A549 (cell line): ENCODE data around the gene KCNMB1. TPM values are rescaled to one million over a fixed set of nuclear protein-coding genes. Genes with fewer than 3 reads are reported as not detected.

ENCODE experiments used
- ATAC-seq, 2 experiments: fragments of 200-7000 bp in 1 of 2; fragments of >200 bp in 1 of 2; cut with Nextera tagmentation in 1 of 2; cut with Tn5 transposase in 1 of 2; 3 replicates each; pipeline versions ENCODE4 v1.8.0 to v1.9.1; 2018 to 2020; ENCODE audit warnings: mild to moderate bottlenecking in 1 of 2, moderate library complexity in 1 of 2
- CTCF ChIA-PET: fragments of 300-600 bp; sonication (Branson Sonifier 250); formaldehyde crosslinking; extraction: SDS; loops from one replicate; lab custom pipeline; 2021; ENCODE audit warnings: antibody characterized with exemption, inconsistent platforms; lab: Yijun Ruan, JAX
- POLR2A ChIA-PET: fragments of 350-600 bp; formaldehyde crosslinking; extraction: SDS; loops from one replicate; lab custom pipeline; 2021; ENCODE audit warnings: antibody characterized with exemption, inconsistent platforms; lab: Yijun Ruan, JAX
- DNase-seq, 2 experiments: peaks; one replicate each; pipeline versions ENCODE4 v3.0.0 to v3.0.0-alpha.2; 2011 to 2016; ENCODE audit warnings: low read depth in 1 of 2, low spot score in 1 of 2
- FAIRE-seq: peaks from 2 replicates; lab custom pipeline; 2011; peaks lifted over from hg19 to GRCh38; lab: Jason Lieb, UNC
- H3K27ac ChIP-seq, 2 experiments: fragments of >200 bp; sonication (Bioruptor Twin); formaldehyde crosslinking; 3 replicates each; pipeline ENCODE4 v1.5.1; 2016 to 2017
- H3K4me1 ChIP-seq: fragments of >200 bp; sonication (Bioruptor Twin); formaldehyde crosslinking; 3 replicates; pipeline ENCODE4 v1.6.1; 2016
- H3K4me2 ChIP-seq: fragments of >200 bp; sonication (Bioruptor Twin); formaldehyde crosslinking; 3 replicates; pipeline ENCODE4 v1.6.1; 2016
- H3K4me3 ChIP-seq: fragments of >200 bp; sonication (Bioruptor Twin); formaldehyde crosslinking; 3 replicates; pipeline ENCODE4 v1.5.1; 2016
- H3K9me3 ChIP-seq: fragments of >200 bp; sonication (Bioruptor Twin); formaldehyde crosslinking; 3 replicates; pipeline ENCODE4 v1.6.1; 2016
- BHLHE40 ChIP-seq: IDR thresholded peaks from 2 replicates; pipeline ENCODE4 v1.6.1; 2012; ENCODE audit warnings: low read depth, low read length, inconsistent platforms
- CHD2 ChIP-seq: fragments of 150-350 bp; IDR thresholded peaks from 2 replicates; pipeline ENCODE4 v1.6.1; 2014; ENCODE audit warnings: low read length; ENCODE audit not compliant: partially characterized antibody
- FOSB ChIP-seq: fragments of 250-450 bp; sonication (Bioruptor Pico); IDR thresholded peaks from 2 replicates; pipeline ENCODE4 v1.5.0; 2020; ENCODE audit warnings: mild to moderate bottlenecking, moderate library complexity
- HEYL ChIP-seq: fragments of 250-450 bp; sonication (Bioruptor Pico); IDR thresholded peaks from 2 replicates; pipeline ENCODE4 v1.8.0; 2021; ENCODE audit warnings: mild to moderate bottlenecking, moderate library complexity
- HOXA7 ChIP-seq: fragments of 250-450 bp; sonication (Bioruptor Pico); IDR thresholded peaks from 2 replicates; pipeline ENCODE4 v1.5.0; 2020; ENCODE audit warnings: mild to moderate bottlenecking, moderate library complexity
- HOXB5 ChIP-seq: fragments of 250-450 bp; sonication (Bioruptor Pico); IDR thresholded peaks from 2 replicates; pipeline ENCODE4 v1.5.0; 2020; ENCODE audit warnings: mild to moderate bottlenecking, moderate library complexity
- KDM1A ChIP-seq: fragments of 200-600 bp; sonication (generic); IDR thresholded peaks from 2 replicates; pipeline ENCODE4 v1.6.1; 2016; ENCODE audit warnings: low read depth, mild to moderate bottlenecking
- MAFK ChIP-seq: fragments of 450-650 bp; IDR thresholded peaks from 2 replicates; pipeline ENCODE4 v1.6.1; 2014; ENCODE audit not compliant: partially characterized antibody
- MAX ChIP-seq: IDR thresholded peaks from 2 replicates; pipeline ENCODE4 v1.6.1; 2012
- MAZ ChIP-seq: fragments of 150-350 bp; IDR thresholded peaks from 2 replicates; pipeline ENCODE4 v1.6.1; 2014; ENCODE audit warnings: antibody characterized with exemption, low read depth, low read length, borderline replicate concordance
- NPAS2 ChIP-seq: fragments of 250-450 bp; sonication (Bioruptor Pico); IDR thresholded peaks from 2 replicates; pipeline ENCODE4 v1.8.0; 2022; ENCODE audit warnings: mild to moderate bottlenecking, moderate library complexity, borderline replicate concordance
- NR3C1 ChIP-seq: fragments of >200 bp; sonication (Bioruptor Twin); formaldehyde crosslinking; IDR thresholded peaks from 3 replicates; pipeline ENCODE4 v1.6.1; 2017
- PHF8 ChIP-seq: fragments of 200-600 bp; sonication (generic); IDR thresholded peaks from 2 replicates; pipeline ENCODE4 v1.6.1; 2016; ENCODE audit warnings: low read depth, mild to moderate bottlenecking, antibody characterized with exemption, moderate library complexity, borderline replicate concordance
- POLR2AphosphoS2 ChIP-seq: conservative IDR thresholded peaks from 2 replicates; pipeline ENCODE4 v1.6.1; 2012; ENCODE audit warnings: low read length, improper control_type of control experiment, inconsistent platforms
- RAD21 ChIP-seq, 2 experiments: fragments of >200 bp in 1 of 2; sonication (Bioruptor Twin) in 1 of 2; formaldehyde crosslinking in 1 of 2; IDR thresholded peaks in 1 of 2; conservative IDR thresholded peaks in 1 of 2; 2 replicates in 1 of 2; 3 replicates in 1 of 2; pipeline ENCODE4 v1.6.1; 2012 to 2018; ENCODE audit warnings: inconsistent platforms in 1 of 2
- RARB ChIP-seq: fragments of 250-450 bp; sonication (Bioruptor Pico); IDR thresholded peaks from 2 replicates; pipeline ENCODE4 v1.8.0; 2021; ENCODE audit warnings: mild to moderate bottlenecking, moderate library complexity
- RFX5 ChIP-seq: fragments of 450-650 bp; IDR thresholded peaks from 2 replicates; pipeline ENCODE4 v1.7.1; 2014; ENCODE audit warnings: antibody characterized with exemption, mild to moderate bottlenecking, moderate library complexity
- TFCP2L1 ChIP-seq: fragments of 250-450 bp; sonication (Bioruptor Pico); IDR thresholded peaks from 2 replicates; pipeline ENCODE4 v1.5.0; 2021; ENCODE audit warnings: mild to moderate bottlenecking
- TP53 ChIP-seq: fragments of 250-450 bp; sonication (Bioruptor Pico); IDR thresholded peaks from 2 replicates; pipeline ENCODE4 v1.5.0; 2021; ENCODE audit warnings: mild to moderate bottlenecking, moderate library complexity
- USF2 ChIP-seq: fragments of 450-650 bp; IDR thresholded peaks from 2 replicates; pipeline ENCODE4 v1.6.1; 2014; ENCODE audit warnings: antibody characterized with exemption
- ZFP36 ChIP-seq: fragments of 450-650 bp; IDR thresholded peaks from 2 replicates; pipeline ENCODE4 v1.6.1; 2014; ENCODE audit warnings: borderline replicate concordance; ENCODE audit not compliant: partially characterized antibody
- WGBS: methylation state at CpG from one replicate; pipeline ENCODE4 v1.1.6; 2017; ENCODE audit errors: missing lambda C conversion rate; 5-methylcytosine and 5-hydroxymethylcytosine counted together
- polyA plus RNA-seq, 4 experiments: library from polyadenylated mRNA; depleted of rRNA in 3 of 4; stranded (reverse); fragments of >200 nt; fragmentation: RNase III in 1 of 4; extraction: RNeasy Plus Mini Kit Qiagen cat#74134 plus additional on column Dnase treatment in 1 of 4; gene quantifications; 2 replicates in 3 of 4; 3 replicates in 1 of 4; pipeline ENCODE4 v1.2.3, GENCODE V29; 2011 to 2017
- TF ChIP-seq, protein P1 (sequence below): fragments of >200 bp; sonication (Bioruptor Twin); formaldehyde crosslinking; IDR thresholded peaks from 3 replicates; pipeline ENCODE4 v1.6.1; 2016
- TF ChIP-seq, protein P2 (sequence below): IDR thresholded peaks from 2 replicates; pipeline ENCODE4 v1.6.1; 2012; ENCODE audit warnings: low read depth, borderline replicate concordance
- TF ChIP-seq, protein P3 (sequence below): fragments of 250-450 bp; sonication (Bioruptor Pico); IDR thresholded peaks from 2 replicates; pipeline ENCODE4 v1.5.0; 2020; ENCODE audit warnings: low read depth, mild to moderate bottlenecking, moderate library complexity

The KCNMB1 gene
- polyA plus RNA-seq, 2 of the 4 experiments (the other 2 are of a cell fraction) = not detected

DNA sequence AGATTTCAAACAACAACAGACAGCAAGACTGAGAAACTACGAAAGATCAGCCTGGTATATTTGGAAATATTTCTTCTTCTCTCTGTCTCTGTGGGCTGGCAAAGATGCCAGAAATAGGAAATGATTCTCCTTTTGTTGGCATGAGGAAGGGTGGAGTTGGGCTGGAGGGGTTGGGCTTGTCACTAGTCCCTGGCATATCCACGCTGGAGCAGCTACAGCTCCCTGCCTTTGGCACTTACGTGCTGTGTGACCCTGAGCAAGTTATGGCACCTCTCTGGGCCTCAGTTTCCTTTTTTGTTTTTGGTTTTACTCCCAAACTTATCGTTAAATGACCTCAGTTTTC is 354 bp upstream of the KCNMB1 start:
- FAIRE-seq (no peak), ATAC-seq (no peak), DNase-seq (no peak)
- TF ChIP-seq NPAS2 (CRISPR knock-in tag) (no peak), KDM1A (no peak), MAZ (no peak), MAFK (no peak)
- ChIA-PET POLR2A (interaction anchor here (0.6 kb wide), 1 partner anchor 10 kb away, joined by 5 read pairs; no protein-coding TSS in a partner anchor), CTCF (interaction anchor here (0.6 to 1.6 kb wide), 4 partner anchors 8 to 396 kb away, joined by 3 to 4 read pairs (median 4); no protein-coding TSS in a partner anchor)
- H3K9me3 ChIP-seq = no peaks in the 10 kb centered on the region
- H3K4me1 ChIP-seq = no peaks in the 10 kb centered on the region
- H3K27ac ChIP-seq = no peak overlapping the region
- 45% methylated on average over 4 of the region's 4 CpGs for WGBS
- no peak overlapping the region for H3K4me2 ChIP-seq
- H3K4me3 ChIP-seq = no peak overlapping the region

GRCh38 chr5:170387775-170388639 is 1.2 kb downstream of the KCNMB1 start:
- TF ChIP-seq HOXB5 (CRISPR knock-in tag) (no peak), HOXA7 (no peak), CHD2 (no peak), TP53 (CRISPR knock-in tag) (no peak), HEYL (CRISPR knock-in tag) (no peak), FOSB (CRISPR knock-in tag) (no peak), ZFP36 (no peak), RFX5 (no peak), USF2 (no peak), NR3C1 (no peak), RARB (CRISPR knock-in tag) (no peak), RAD21 (conservative IDR thresholded peaks at IDR 0.05 in 1 of 2, IDR thresholded peaks at IDR 0.05 in 1 of 2) (no peak), TFCP2L1 (no peak), MAX (no peak), BHLHE40 (no peak), PHF8 (no peak), POLR2AphosphoS2 (no peak)
- TF ChIP-seq, protein P1, sequence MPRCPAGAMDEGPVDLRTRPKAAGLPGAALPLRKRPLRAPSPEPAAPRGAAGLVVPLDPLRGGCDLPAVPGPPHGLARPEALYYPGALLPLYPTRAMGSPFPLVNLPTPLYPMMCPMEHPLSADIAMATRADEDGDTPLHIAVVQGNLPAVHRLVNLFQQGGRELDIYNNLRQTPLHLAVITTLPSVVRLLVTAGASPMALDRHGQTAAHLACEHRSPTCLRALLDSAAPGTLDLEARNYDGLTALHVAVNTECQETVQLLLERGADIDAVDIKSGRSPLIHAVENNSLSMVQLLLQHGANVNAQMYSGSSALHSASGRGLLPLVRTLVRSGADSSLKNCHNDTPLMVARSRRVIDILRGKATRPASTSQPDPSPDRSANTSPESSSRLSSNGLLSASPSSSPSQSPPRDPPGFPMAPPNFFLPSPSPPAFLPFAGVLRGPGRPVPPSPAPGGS = no peak
- TF ChIP-seq, protein P2, sequence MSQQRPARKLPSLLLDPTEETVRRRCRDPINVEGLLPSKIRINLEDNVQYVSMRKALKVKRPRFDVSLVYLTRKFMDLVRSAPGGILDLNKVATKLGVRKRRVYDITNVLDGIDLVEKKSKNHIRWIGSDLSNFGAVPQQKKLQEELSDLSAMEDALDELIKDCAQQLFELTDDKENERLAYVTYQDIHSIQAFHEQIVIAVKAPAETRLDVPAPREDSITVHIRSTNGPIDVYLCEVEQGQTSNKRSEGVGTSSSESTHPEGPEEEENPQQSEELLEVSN = no peak
- TF ChIP-seq, protein P3, sequence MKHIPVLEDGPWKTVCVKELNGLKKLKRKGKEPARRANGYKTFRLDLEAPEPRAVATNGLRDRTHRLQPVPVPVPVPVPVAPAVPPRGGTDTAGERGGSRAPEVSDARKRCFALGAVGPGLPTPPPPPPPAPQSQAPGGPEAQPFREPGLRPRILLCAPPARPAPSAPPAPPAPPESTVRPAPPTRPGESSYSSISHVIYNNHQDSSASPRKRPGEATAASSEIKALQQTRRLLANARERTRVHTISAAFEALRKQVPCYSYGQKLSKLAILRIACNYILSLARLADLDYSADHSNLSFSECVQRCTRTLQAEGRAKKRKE (CRISPR knock-in tag) = no peak
- ChIA-PET POLR2A (no interaction called here), CTCF (interaction anchor here (1.0 to 1.3 kb wide), 2 partner anchors 22 to 162 kb away, joined by 3 read pairs; no protein-coding TSS in a partner anchor)
- H3K4me2 ChIP-seq = no peak overlapping the region
- FAIRE-seq = no peak
- no peak for DNase-seq
- H3K27ac ChIP-seq = no peak overlapping the region
- no peak for ATAC-seq
- H3K4me3 ChIP-seq = no peak overlapping the region
- H3K4me1 ChIP-seq = no peaks in the 10 kb centered on the region
- WGBS = 38% methylated on average over 5 of the region's 6 CpGs
- H3K9me3 ChIP-seq = no peaks in the 10 kb centered on the region
